ENCODE measurements around the gene SLC15A3. TPM values are rescaled to one million over a fixed set of nuclear protein-coding genes. Genes with fewer than 3 reads are reported as not detected.

The SLC15A3 gene
- total RNA-seq, 1 donor from 2014 or later: 3.5 TPM

DNA sequence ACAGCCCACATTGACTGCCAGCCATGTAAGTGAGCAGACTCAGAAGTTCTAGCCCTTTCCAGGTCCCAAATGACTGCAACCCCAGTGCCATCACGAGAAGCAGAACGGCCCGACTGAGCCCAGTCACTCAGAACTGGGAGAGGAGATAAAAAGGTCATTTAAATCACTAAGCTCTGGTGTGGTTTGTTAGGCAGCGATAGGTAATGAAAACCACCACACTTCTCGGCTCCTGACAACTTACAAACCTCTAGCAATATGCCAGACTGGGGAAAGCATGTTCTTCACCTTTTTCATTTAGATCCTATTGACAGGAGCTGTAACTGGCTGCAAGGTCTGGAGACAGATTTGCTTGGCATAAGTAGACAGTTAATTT lies 6.7 kb downstream of the SLC15A3 start:
- peaks cover 20% of the 10 kb centered on the region for H3K27me3 Mint-ChIP-seq
- H3K36me3 Mint-ChIP-seq: no peaks in the 10 kb centered on the region
- H3K4me1 Mint-ChIP-seq (ENCODE audit: unreplicated experiment): peaks cover 30% of the 10 kb centered on the region
- H3K9me3 Mint-ChIP-seq: no peaks in the 10 kb centered on the region
- no peak overlapping the region for H3K4me3 Mint-ChIP-seq
- TF ChIP-seq, protein P1, sequence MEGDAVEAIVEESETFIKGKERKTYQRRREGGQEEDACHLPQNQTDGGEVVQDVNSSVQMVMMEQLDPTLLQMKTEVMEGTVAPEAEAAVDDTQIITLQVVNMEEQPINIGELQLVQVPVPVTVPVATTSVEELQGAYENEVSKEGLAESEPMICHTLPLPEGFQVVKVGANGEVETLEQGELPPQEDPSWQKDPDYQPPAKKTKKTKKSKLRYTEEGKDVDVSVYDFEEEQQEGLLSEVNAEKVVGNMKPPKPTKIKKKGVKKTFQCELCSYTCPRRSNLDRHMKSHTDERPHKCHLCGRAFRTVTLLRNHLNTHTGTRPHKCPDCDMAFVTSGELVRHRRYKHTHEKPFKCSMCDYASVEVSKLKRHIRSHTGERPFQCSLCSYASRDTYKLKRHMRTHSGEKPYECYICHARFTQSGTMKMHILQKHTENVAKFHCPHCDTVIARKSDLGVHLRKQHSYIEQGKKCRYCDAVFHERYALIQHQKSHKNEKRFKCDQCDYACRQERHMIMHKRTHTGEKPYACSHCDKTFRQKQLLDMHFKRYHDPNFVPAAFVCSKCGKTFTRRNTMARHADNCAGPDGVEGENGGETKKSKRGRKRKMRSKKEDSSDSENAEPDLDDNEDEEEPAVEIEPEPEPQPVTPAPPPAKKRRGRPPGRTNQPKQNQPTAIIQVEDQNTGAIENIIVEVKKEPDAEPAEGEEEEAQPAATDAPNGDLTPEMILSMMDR (conservative IDR thresholded peaks at IDR 0.05): no peak
- no peak for DNase-seq (ENCODE audit: extremely low spot score, unreplicated experiment)
- peak overlapping the region; percentile 39 for H3K27ac Mint-ChIP-seq

DNA sequence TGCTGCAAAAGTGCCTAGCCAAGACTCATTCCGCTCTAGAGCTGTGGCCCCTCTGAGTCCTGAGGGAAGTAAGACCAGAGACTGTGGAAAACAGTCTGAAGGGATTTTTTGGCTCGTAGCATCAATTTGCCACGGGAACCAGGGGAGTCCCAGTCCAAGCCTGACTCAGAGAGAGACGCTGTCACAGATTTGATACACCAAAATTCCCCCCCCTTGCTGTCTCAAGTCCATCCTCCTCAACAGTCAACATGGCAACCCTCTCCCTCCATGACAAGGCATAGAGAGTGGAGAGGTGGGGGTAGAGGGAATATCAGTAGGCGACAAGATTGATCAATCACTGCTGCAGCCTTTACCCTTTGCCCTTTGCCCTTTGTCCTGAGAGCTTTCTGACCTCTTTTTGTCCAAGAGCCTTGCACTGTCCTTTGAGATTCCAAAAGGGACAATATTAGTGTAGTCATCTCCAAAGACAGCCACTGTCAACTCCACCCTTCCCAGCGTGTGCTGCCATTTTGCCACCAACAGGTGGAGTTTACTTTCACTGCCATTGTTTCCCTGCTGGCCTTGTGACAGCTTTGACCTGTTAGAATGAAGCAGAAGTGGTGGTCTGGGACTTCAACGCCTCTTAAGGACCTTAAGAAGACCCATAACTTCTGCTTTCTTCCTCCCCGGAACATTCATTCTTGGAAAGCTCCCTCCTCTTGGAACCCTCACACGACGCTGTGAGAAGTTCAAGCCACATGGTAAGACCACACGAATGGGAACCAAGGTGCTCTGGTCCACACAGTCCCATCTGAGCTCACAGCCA lies 7.3 kb downstream of the SLC15A3 start:
- no peak for DNase-seq (ENCODE audit: extremely low spot score, unreplicated experiment)
- H3K4me1 Mint-ChIP-seq (ENCODE audit: unreplicated experiment): peaks cover 30% of the 10 kb centered on the region
- H3K27ac Mint-ChIP-seq: peak overlapping the region; percentile 39
- H3K9me3 Mint-ChIP-seq: no peaks in the 10 kb centered on the region
- no peaks in the 10 kb centered on the region for H3K36me3 Mint-ChIP-seq
- H3K4me3 Mint-ChIP-seq: no peak overlapping the region
- TF ChIP-seq, protein P1 (conservative IDR thresholded peaks at IDR 0.05): peak; percentile 56
- peaks cover 14% of the 10 kb centered on the region for H3K27me3 Mint-ChIP-seq

DNA sequence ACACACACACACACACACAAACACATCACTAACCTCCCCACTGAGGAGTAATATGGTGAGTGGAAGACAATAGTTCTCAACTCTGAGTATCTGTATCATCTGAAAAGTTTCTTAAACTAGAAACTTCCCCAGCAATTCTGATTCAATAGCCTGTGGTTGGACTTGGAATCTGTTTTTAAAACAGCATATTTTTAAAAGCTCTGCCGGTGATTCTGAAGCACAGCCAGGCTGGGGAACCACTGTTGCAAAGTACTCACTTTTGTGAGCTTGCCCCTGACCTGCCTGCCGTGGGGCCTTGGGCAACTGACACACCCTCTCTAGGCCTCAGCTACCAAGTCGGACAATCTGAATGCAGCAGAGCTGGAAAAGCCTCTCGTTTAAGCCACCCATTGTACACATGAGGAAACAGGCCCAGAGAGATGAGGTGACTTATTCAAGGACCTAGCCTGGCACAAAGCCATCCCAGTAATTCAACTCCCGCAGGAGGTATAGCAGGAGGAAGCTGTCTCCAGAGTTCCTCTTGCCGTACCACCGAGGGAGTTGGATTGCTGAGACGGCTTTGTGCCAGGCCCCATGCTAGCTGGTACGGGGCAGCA lies 8.9 kb downstream of the SLC15A3 start:
- Mint-ChIP-seq H3K27ac (peak overlapping the region; percentile 95), H3K36me3 (no peaks in the 10 kb centered on the region), H3K9me3 (no peaks in the 10 kb centered on the region), H3K4me1 (ENCODE audit: unreplicated experiment) (peaks cover 32% of the 10 kb centered on the region), H3K27me3 (no peaks in the 10 kb centered on the region), H3K4me3 (peak overlapping the region; percentile 73)
- TF ChIP-seq, protein P1 (conservative IDR thresholded peaks at IDR 0.05): no peak
- no peak for DNase-seq (ENCODE audit: extremely low spot score, unreplicated experiment)

DNA sequence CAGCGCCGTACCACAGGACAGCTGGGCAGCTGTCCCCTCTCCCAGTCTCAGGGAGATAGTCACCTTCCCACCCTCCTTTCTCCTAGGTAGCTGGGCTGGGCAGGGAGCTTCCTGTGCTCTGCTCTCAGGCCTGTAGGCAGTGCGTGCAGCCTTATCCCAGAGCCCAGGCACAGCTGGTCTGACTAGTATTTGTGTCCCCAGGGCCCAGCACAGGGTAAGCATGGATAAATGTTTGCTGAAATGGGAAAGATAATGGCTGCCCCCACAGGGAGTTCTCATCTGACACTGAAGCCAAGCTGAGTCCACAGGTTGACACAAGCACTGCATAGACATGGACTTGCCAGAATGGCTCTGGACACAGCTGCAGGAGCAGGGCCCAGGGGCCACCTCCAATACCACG lies 9.8 kb downstream of the SLC15A3 start:
- peaks cover 30% of the 10 kb centered on the region for H3K4me1 Mint-ChIP-seq (ENCODE audit: unreplicated experiment)
- peak overlapping the region; percentile 73 for H3K4me3 Mint-ChIP-seq
- H3K27me3 Mint-ChIP-seq: no peaks in the 10 kb centered on the region
- no peak for DNase-seq (ENCODE audit: extremely low spot score, unreplicated experiment)
- H3K9me3 Mint-ChIP-seq: no peaks in the 10 kb centered on the region
- peaks cover under 1% of the 10 kb centered on the region for H3K36me3 Mint-ChIP-seq
- TF ChIP-seq, protein P1 (conservative IDR thresholded peaks at IDR 0.05): no peak
- H3K27ac Mint-ChIP-seq: peak overlapping the region; percentile 95

DNA sequence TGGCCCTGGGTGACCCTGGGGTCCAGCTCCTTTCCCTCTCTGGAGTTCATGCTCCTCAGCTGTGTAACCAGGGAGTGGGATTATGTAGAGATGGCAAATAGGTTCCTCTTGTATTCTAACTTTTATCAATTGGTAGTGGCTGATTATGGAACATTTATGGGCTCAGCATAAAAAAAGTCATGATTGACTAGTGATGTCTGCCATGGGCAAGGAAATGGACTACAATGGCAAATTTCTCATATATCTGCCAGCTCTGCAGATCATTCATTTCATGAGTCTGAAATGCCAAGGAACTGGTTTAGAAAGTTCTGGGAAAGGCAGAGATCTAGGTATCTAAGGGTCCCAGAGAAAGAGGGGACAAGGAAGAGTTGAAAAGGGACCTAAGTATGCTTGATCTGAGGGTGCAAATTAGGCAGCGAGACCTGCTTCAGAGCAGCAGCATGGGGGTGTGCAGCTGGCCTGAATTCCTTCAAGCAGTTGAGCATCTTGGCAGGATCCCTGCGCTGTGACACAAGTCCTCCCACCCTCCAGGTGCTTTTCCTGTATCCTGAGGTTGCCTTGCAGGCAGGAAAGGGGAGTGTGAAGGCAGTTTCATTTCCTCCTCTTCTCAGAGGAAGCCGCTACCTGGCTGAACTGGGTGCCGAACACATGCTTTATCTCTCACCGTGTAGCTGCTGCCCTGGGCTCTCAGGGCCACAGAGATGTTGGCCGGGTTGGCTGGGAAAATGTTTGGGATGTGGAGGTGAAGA lies 10.4 kb downstream of the SLC15A3 start:
- peaks cover 30% of the 10 kb centered on the region for H3K4me1 Mint-ChIP-seq (ENCODE audit: unreplicated experiment)
- peaks cover 5% of the 10 kb centered on the region for H3K36me3 Mint-ChIP-seq
- H3K9me3 Mint-ChIP-seq: no peaks in the 10 kb centered on the region
- H3K4me3 Mint-ChIP-seq: no peak overlapping the region
- H3K27me3 Mint-ChIP-seq: no peaks in the 10 kb centered on the region
- peak overlapping the region; percentile 95 for H3K27ac Mint-ChIP-seq
- no peak for DNase-seq (ENCODE audit: extremely low spot score, unreplicated experiment)
- TF ChIP-seq, protein P1 (conservative IDR thresholded peaks at IDR 0.05): no peak

Measured in type B pancreatic cell (in vitro differentiated cells).